ENCODE measurements around the gene ADAT3.

DNA sequence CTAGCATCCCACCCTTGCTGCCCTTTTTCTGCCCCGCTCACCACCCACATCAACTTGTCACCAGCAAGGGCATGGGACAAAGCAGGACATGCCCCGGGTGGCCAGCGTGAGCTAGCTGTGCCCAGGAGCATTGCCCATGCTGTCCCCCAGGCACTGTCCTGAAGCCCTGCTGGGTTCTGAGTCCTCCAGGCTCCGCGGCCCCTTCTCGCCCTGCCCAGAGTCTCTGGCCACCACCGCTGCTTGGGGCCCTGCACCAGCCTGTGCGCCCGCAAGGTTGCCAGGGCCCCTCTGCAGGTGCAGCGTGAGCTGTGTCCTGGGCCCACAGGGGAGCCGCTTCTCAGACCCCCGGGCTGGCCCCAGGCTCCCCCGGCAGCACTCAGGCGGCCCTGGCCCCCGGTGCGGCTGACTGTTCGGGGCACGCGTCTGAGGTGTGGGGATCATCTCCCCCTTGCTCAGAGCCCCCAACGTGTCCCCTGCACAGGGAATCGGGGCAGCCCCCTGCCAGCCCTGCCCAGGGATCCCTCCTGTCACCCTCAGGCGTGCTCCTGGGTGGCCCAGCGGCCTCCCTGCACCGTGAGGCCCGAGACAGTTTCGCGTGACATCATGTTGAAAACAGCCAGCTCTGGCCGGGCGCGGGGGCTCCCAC is 39.8 kb downstream of the ADAT3 start:
- TF ChIP-seq POLR2A (IDR thresholded peaks at IDR 0.05) (no peak), POLR2AphosphoS5 (IDR thresholded peaks at IDR 0.05) (no peak)
- TF ChIP-seq, protein P1, sequence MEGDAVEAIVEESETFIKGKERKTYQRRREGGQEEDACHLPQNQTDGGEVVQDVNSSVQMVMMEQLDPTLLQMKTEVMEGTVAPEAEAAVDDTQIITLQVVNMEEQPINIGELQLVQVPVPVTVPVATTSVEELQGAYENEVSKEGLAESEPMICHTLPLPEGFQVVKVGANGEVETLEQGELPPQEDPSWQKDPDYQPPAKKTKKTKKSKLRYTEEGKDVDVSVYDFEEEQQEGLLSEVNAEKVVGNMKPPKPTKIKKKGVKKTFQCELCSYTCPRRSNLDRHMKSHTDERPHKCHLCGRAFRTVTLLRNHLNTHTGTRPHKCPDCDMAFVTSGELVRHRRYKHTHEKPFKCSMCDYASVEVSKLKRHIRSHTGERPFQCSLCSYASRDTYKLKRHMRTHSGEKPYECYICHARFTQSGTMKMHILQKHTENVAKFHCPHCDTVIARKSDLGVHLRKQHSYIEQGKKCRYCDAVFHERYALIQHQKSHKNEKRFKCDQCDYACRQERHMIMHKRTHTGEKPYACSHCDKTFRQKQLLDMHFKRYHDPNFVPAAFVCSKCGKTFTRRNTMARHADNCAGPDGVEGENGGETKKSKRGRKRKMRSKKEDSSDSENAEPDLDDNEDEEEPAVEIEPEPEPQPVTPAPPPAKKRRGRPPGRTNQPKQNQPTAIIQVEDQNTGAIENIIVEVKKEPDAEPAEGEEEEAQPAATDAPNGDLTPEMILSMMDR (IDR thresholded peaks at IDR 0.05): no peak

Measured in stomach (tissue), 4 donors.